ENCODE data around the gene TOM1. TPM values are rescaled to one million over a fixed set of nuclear protein-coding genes. Genes with fewer than 3 reads are reported as not detected.

The TOM1 gene
- total and polyA plus RNA-seq, 10 of the 15 experiments (the other 5 are each of a cell fraction or from before 2014, with no cell fraction given), result 2.2 to 64.6 (median 40.3) TPM

GRCh38 chr22:35253946-35254345 is 45.7 kb upstream of the TOM1 start:
- ChIA-PET SMC1A (ENCODE audit: uncharacterized antibody, unreplicated experiment) (interaction anchor here (0.7 kb wide), 1 partner anchor 52 kb away, joined by 3 read pairs; no protein-coding TSS in a partner anchor), CTCF (interaction anchor here (0.8 to 2.5 kb wide), 2 partner anchors 22 to 23 kb away, joined by 6 to 9 read pairs; no protein-coding TSS in a partner anchor), POLR2A (no interaction called here), RAD21 (ENCODE audit: unreplicated experiment) (interaction anchor here (1.4 kb wide), 1 partner anchor 23 kb away, joined by 3 read pairs; no protein-coding TSS in a partner anchor)
- DNase-seq (ENCODE audit: low read depth, low spot score), result no peak
- no peak overlapping the region for H3K9ac ChIP-seq (ENCODE audit: control insufficient read depth, insufficient read depth, low read length)
- in situ Hi-C loops (cut with MboI) (no loop called here), intact Hi-C loops (cut with micrococcal nuclease; ENCODE audit: unreplicated experiment) (no loop called here)
- H3K4me1 ChIP-seq (ENCODE audit: control insufficient read depth, insufficient read depth, low read length), result 0 out of 2 replicates have a peak, but pooled peaks cover 5% of the 10 kb centered on the region
- H4K20me1 ChIP-seq (ENCODE audit: control insufficient read depth, insufficient read depth), result no peaks in the 10 kb centered on the region
- no peak overlapping the region for H3K27ac ChIP-seq (ENCODE audit: control insufficient read depth, insufficient read depth)
- H3K79me2 ChIP-seq (ENCODE audit: control insufficient read depth, insufficient read depth, low read length), result peaks cover 17% of the 10 kb centered on the region
- H3K4me3 ChIP-seq, result no peak overlapping the region
- BruUV-seq (replicated peaks), result no TSS peak
- H2AFZ ChIP-seq (ENCODE audit: control insufficient read depth, low read depth, low read length), result no peak overlapping the region
- no peaks in the 10 kb centered on the region for H3K36me3 ChIP-seq (ENCODE audit: control insufficient read depth in 2 of 2, insufficient read depth in 2 of 2, low read length in 1 of 2)
- WGBS (ENCODE audit: insufficient coverage, insufficient replicate concordance, low lambda C conversion rate, missing lambda C conversion rate), result 18% methylated on average over 2 of the region's 2 CpGs
- no peak for ATAC-seq
- H3K4me2 ChIP-seq (ENCODE audit: control insufficient read depth, insufficient read depth), result no peak overlapping the region
- no peak for FAIRE-seq
- H3K27me3 ChIP-seq (replicated peaks in 1 of 2; ENCODE audit: control insufficient read depth in 2 of 2, insufficient read depth in 2 of 2, low read length in 1 of 2), result no peaks in the 10 kb centered on the region
- no peaks in the 10 kb centered on the region for H3K9me3 ChIP-seq (replicated peaks; ENCODE audit: control insufficient read depth, insufficient read depth, low read length)
- TF ChIP-seq SUZ12 (IDR thresholded peaks at IDR 0.05; ENCODE audit: unreplicated experiment), result no peak
- TF ChIP-seq HDAC2 (IDR thresholded peaks at IDR 0.05), result no peak
- TF ChIP-seq, protein P1, sequence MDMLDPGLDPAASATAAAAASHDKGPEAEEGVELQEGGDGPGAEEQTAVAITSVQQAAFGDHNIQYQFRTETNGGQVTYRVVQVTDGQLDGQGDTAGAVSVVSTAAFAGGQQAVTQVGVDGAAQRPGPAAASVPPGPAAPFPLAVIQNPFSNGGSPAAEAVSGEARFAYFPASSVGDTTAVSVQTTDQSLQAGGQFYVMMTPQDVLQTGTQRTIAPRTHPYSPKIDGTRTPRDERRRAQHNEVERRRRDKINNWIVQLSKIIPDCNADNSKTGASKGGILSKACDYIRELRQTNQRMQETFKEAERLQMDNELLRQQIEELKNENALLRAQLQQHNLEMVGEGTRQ (IDR thresholded peaks at IDR 0.05; ENCODE audit: borderline replicate concordance, low read depth, low read length), result no peak
- no peak for TF ChIP-seq BCL3 (IDR thresholded peaks at IDR 0.05; ENCODE audit: borderline replicate concordance, insufficient read depth, low read depth, low read length, poor library complexity, severe bottlenecking)
- no peak for TF ChIP-seq NR2C2 (IDR thresholded peaks at IDR 0.05; ENCODE audit: borderline replicate concordance, control insufficient read depth, insufficient read length, low read depth)
- TF ChIP-seq RELA (IDR thresholded peaks at IDR 0.05; ENCODE audit: borderline replicate concordance, partially characterized antibody), result no peak
- TF ChIP-seq, protein P2, sequence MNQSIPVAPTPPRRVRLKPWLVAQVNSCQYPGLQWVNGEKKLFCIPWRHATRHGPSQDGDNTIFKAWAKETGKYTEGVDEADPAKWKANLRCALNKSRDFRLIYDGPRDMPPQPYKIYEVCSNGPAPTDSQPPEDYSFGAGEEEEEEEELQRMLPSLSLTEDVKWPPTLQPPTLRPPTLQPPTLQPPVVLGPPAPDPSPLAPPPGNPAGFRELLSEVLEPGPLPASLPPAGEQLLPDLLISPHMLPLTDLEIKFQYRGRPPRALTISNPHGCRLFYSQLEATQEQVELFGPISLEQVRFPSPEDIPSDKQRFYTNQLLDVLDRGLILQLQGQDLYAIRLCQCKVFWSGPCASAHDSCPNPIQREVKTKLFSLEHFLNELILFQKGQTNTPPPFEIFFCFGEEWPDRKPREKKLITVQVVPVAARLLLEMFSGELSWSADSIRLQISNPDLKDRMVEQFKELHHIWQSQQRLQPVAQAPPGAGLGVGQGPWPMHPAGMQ (IDR thresholded peaks at IDR 0.05; ENCODE audit: borderline replicate concordance), result no peak
- no peak for TF ChIP-seq LARP7 (IDR thresholded peaks at IDR 0.05)

All from GM12878 (cell line).